ENCODE results near the gene CBFA2T2. TPM values are rescaled to one million over a fixed set of nuclear protein-coding genes. Genes with fewer than 3 reads are reported as not detected.

Gene CBFA2T2
- total and polyA plus RNA-seq, 12 donors, result 5.3 to 16.7 (median 9.4) TPM

DNA sequence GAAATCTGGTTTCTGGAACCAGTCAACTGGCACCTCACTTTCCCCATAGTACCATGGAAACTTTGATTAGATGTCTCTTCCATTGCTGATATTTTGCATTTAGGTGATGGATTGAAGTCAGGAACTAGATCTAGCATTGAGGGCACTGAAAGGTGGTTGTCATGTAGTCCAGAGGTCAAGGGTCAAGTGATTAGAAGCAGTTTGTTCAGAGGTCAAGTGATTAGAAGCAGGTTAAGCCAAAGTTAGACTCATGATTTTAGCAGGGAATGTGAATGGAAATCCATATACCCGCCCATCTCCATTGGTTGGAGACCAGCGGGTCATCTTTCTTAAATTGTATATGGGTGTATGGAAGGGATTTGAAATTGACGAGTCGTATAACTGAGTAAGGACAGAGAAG is 51.2 kb downstream of the CBFA2T2 start:
- peaks cover 0 to 2% of the 10 kb centered on the region in 2 donors for H3K4me1 ChIP-seq (replicated peaks in 1 of 2)
- H3K9me3 ChIP-seq (replicated peaks in 1 of 3), result no peaks in the 10 kb centered on the region
- no peak overlapping the region for H3K4me3 ChIP-seq
- H3K27ac ChIP-seq, result no peak overlapping the region
- no peak for DNase-seq
- WGBS, 4 donors, result 96 to 100% (median 99%) methylated on average over 4 of the region's 4 CpGs
- intact Hi-C loops (cut with DNase I), result no loop called here
- no peak for TF ChIP-seq POLR2A (IDR thresholded peaks at IDR 0.05)
- TF ChIP-seq, protein P1, sequence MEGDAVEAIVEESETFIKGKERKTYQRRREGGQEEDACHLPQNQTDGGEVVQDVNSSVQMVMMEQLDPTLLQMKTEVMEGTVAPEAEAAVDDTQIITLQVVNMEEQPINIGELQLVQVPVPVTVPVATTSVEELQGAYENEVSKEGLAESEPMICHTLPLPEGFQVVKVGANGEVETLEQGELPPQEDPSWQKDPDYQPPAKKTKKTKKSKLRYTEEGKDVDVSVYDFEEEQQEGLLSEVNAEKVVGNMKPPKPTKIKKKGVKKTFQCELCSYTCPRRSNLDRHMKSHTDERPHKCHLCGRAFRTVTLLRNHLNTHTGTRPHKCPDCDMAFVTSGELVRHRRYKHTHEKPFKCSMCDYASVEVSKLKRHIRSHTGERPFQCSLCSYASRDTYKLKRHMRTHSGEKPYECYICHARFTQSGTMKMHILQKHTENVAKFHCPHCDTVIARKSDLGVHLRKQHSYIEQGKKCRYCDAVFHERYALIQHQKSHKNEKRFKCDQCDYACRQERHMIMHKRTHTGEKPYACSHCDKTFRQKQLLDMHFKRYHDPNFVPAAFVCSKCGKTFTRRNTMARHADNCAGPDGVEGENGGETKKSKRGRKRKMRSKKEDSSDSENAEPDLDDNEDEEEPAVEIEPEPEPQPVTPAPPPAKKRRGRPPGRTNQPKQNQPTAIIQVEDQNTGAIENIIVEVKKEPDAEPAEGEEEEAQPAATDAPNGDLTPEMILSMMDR (IDR thresholded peaks at IDR 0.05), result no peak
- no peaks in the 10 kb centered on the region for H3K36me3 ChIP-seq (replicated peaks in 1 of 2)
- no peaks in the 10 kb centered on the region for H3K27me3 ChIP-seq

DNA sequence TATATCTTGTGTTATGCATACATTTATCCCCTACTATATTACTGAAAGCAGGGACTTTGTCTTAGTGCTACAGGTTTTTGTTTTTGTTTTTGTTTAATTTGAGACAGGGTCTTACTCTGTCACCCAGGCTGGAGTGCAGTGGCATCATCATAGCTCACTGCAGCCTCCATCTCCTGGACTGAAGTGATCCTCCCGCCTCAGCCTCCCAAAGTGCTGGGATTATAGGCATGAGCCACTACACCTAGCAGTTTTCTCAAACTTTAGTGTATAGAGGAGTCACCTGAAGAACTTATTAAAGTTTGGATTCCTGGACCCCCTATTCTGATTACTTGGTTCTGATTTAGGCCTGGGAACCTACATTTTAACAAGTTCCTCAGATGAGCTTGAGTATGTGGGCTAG is 51.9 kb downstream of the CBFA2T2 start:
- 95 to 100% (median 100%) methylated on average over 1 of the region's 1 CpG for WGBS, 4 donors
- DNase-seq, result no peak
- TF ChIP-seq, protein P1 (IDR thresholded peaks at IDR 0.05), result no peak
- TF ChIP-seq POLR2A (IDR thresholded peaks at IDR 0.05), result no peak
- intact Hi-C loops (cut with DNase I), result no loop called here
- no peaks in the 10 kb centered on the region for H3K36me3 ChIP-seq (replicated peaks in 1 of 2)
- H3K9me3 ChIP-seq (replicated peaks in 1 of 3), result no peaks in the 10 kb centered on the region
- no peak overlapping the region for H3K27ac ChIP-seq
- H3K4me3 ChIP-seq, result no peak overlapping the region
- no peaks in the 10 kb centered on the region for H3K27me3 ChIP-seq
- peaks cover 0 to 2% of the 10 kb centered on the region in 2 donors for H3K4me1 ChIP-seq (replicated peaks in 1 of 2)

DNA sequence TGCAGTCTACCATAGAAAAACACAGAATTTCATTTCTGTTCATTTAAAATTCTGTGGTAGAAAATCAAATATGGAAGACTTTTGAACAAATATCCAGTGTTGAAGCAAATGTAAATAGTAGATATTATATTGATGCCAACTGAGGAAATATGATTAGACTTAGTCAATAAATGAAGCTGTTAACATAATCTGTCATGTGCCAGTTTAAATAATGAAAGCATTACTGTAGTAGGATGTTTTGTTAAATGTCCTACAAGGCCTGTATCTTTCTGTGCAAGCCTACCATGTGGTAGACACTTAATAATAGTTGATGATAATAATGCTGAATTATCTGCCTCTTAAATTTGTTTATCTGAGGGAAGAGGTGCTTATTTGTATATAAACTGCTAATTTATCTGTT is 55.9 kb downstream of the CBFA2T2 start:
- TF ChIP-seq, protein P1 (IDR thresholded peaks at IDR 0.05), result no peak
- no peak for TF ChIP-seq POLR2A (IDR thresholded peaks at IDR 0.05)
- H3K4me1 ChIP-seq (replicated peaks in 1 of 2), result no peaks in the 10 kb centered on the region
- H3K27me3 ChIP-seq, result no peaks in the 10 kb centered on the region
- no peaks in the 10 kb centered on the region for H3K9me3 ChIP-seq (replicated peaks in 1 of 3)
- H3K4me3 ChIP-seq, result no peak overlapping the region
- no peak overlapping the region for H3K27ac ChIP-seq
- DNase-seq, result no peak
- intact Hi-C loops (cut with DNase I), result no loop called here
- no peaks in the 10 kb centered on the region for H3K36me3 ChIP-seq (replicated peaks in 1 of 2)

DNA sequence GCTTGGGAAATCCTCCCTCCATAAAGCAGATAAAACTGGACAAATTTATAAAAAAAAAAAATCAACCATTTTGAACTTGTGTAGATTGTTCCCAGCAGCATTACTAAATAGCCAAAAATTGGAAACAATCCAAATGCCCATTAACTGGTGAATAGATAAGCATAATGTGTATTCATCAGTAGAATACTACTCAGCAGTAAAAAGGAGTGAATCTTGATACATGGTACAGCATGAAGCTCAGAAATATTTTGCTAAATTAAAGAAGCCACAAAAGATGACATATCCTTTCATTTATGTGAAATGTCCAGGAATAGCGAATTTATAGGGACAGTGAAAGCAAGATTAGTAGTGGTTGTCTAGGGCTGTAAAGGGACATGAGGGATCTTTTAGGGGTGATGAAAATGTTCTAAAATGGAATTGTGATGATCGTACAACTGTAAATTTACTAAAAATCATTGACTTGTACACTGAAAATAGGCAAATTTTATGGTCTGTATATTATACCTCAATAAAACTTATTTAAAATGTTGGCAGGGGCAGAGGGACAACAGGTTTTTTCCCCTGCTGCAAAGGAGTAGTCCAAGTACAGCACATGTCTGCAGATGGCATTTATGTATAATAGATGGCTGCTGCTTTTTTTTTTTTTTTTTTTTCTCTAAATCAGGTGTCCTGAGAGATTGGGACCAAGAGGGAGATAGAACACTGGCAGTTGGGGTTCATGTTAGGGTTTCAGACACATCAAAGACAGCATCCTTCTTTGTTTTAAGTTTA is 59.5 kb downstream of the CBFA2T2 start:
- intact Hi-C loops (cut with DNase I), result no loop called here
- Histone ChIP-seq H3K9me3 (replicated peaks in 1 of 3) (no peaks in the 10 kb centered on the region), H3K27me3 (no peaks in the 10 kb centered on the region), H3K4me1 (replicated peaks in 1 of 2) (no peaks in the 10 kb centered on the region), H3K27ac (no peak overlapping the region), H3K36me3 (replicated peaks in 1 of 2) (no peaks in the 10 kb centered on the region), H3K4me3 (no peak overlapping the region)
- TF ChIP-seq POLR2A (IDR thresholded peaks at IDR 0.05), result no peak
- 94 to 100% (median 97%) methylated on average over 2 of the region's 2 CpGs for WGBS, 4 donors
- no peak for DNase-seq

DNA sequence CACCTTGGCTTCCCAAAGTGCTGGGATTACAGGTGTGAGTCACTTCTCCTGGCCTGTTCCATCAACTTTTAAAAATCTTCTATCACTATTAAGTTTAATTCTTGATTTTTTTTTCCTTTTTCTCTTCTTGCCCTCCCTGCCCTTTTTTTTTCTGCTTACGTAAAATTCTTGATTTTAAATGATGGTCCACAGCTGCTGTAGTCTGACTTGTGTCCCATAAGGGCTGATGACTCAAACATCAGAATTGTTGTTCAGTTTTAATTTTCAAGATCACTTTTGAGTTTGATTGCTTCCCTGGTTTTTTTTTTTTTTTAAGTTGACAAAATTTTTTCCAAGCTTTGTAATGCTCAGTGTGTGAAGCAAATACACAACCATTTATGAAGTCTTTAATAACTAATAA is 61.9 kb downstream of the CBFA2T2 start:
- H3K9me3 ChIP-seq (replicated peaks in 1 of 3), result no peaks in the 10 kb centered on the region
- DNase-seq, result no peak
- intact Hi-C loops (cut with DNase I), result no loop called here
- H3K36me3 ChIP-seq (replicated peaks in 1 of 2), result no peaks in the 10 kb centered on the region
- H3K4me1 ChIP-seq (replicated peaks in 1 of 2), result peaks cover 0 to 12% of the 10 kb centered on the region in 2 donors
- H3K27ac ChIP-seq, result no peak overlapping the region
- no peak overlapping the region for H3K4me3 ChIP-seq
- TF ChIP-seq, protein P1 (IDR thresholded peaks at IDR 0.05), result no peak
- no peak for TF ChIP-seq POLR2A (IDR thresholded peaks at IDR 0.05)
- WGBS, 4 donors, result 67 to 87% (median 80%) methylated on average over 1 of the region's 1 CpG
- H3K27me3 ChIP-seq, result no peaks in the 10 kb centered on the region
